ENCODE measurements around the gene C19orf18.

DNA sequence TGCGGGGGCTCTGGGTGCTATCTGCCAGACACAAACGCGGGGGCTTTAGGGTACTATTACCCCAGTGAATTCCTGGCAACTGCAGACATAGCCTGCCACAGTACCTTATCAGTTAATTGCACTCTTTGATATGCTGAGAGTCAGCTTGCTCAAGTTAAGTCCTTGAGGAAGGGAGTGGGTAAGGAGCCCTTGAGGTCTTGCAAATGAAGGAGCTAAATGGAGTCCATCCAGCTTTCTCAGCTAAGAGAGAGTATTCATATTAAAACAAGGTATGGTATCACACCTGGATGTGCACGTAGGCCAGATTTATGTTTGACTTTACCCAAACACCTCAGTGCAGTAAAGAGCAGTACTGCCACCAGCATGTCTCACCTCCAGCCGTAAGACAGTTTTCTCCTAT lies 39.8 kb upstream of the C19orf18 start:
- TF ChIP-seq, protein P1, sequence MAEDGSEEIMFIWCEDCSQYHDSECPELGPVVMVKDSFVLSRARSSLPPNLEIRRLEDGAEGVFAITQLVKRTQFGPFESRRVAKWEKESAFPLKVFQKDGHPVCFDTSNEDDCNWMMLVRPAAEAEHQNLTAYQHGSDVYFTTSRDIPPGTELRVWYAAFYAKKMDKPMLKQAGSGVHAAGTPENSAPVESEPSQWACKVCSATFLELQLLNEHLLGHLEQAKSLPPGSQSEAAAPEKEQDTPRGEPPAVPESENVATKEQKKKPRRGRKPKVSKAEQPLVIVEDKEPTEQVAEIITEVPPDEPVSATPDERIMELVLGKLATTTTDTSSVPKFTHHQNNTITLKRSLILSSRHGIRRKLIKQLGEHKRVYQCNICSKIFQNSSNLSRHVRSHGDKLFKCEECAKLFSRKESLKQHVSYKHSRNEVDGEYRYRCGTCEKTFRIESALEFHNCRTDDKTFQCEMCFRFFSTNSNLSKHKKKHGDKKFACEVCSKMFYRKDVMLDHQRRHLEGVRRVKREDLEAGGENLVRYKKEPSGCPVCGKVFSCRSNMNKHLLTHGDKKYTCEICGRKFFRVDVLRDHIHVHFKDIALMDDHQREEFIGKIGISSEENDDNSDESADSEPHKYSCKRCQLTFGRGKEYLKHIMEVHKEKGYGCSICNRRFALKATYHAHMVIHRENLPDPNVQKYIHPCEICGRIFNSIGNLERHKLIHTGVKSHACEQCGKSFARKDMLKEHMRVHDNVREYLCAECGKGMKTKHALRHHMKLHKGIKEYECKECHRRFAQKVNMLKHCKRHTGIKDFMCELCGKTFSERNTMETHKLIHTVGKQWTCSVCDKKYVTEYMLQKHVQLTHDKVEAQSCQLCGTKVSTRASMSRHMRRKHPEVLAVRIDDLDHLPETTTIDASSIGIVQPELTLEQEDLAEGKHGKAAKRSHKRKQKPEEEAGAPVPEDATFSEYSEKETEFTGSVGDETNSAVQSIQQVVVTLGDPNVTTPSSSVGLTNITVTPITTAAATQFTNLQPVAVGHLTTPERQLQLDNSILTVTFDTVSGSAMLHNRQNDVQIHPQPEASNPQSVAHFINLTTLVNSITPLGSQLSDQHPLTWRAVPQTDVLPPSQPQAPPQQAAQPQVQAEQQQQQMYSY (CRISPR knock-in tag; IDR thresholded peaks at IDR 0.05) = no peak
- TF ChIP-seq TEAD1 (CRISPR knock-in tag; IDR thresholded peaks at IDR 0.05) (no peak), KAT7 (CRISPR knock-in tag; IDR thresholded peaks at IDR 0.05; ENCODE audit: borderline replicate concordance) (no peak), MXD4 (CRISPR knock-in tag; IDR thresholded peaks at IDR 0.05; ENCODE audit: borderline replicate concordance) (no peak), GTF2I (CRISPR knock-in tag; conservative IDR thresholded peaks at IDR 0.05) (no peak), ESRRA (CRISPR knock-in tag; IDR thresholded peaks at IDR 0.05; ENCODE audit: borderline replicate concordance) (no peak), NFE2L1 (CRISPR knock-in tag; IDR thresholded peaks at IDR 0.05) (no peak), JUN (CRISPR knock-in tag; IDR thresholded peaks at IDR 0.05) (no peak)
- TF ChIP-seq, protein P2, sequence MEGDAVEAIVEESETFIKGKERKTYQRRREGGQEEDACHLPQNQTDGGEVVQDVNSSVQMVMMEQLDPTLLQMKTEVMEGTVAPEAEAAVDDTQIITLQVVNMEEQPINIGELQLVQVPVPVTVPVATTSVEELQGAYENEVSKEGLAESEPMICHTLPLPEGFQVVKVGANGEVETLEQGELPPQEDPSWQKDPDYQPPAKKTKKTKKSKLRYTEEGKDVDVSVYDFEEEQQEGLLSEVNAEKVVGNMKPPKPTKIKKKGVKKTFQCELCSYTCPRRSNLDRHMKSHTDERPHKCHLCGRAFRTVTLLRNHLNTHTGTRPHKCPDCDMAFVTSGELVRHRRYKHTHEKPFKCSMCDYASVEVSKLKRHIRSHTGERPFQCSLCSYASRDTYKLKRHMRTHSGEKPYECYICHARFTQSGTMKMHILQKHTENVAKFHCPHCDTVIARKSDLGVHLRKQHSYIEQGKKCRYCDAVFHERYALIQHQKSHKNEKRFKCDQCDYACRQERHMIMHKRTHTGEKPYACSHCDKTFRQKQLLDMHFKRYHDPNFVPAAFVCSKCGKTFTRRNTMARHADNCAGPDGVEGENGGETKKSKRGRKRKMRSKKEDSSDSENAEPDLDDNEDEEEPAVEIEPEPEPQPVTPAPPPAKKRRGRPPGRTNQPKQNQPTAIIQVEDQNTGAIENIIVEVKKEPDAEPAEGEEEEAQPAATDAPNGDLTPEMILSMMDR (IDR thresholded peaks at IDR 0.05) = no peak
- TF ChIP-seq, protein P3, sequence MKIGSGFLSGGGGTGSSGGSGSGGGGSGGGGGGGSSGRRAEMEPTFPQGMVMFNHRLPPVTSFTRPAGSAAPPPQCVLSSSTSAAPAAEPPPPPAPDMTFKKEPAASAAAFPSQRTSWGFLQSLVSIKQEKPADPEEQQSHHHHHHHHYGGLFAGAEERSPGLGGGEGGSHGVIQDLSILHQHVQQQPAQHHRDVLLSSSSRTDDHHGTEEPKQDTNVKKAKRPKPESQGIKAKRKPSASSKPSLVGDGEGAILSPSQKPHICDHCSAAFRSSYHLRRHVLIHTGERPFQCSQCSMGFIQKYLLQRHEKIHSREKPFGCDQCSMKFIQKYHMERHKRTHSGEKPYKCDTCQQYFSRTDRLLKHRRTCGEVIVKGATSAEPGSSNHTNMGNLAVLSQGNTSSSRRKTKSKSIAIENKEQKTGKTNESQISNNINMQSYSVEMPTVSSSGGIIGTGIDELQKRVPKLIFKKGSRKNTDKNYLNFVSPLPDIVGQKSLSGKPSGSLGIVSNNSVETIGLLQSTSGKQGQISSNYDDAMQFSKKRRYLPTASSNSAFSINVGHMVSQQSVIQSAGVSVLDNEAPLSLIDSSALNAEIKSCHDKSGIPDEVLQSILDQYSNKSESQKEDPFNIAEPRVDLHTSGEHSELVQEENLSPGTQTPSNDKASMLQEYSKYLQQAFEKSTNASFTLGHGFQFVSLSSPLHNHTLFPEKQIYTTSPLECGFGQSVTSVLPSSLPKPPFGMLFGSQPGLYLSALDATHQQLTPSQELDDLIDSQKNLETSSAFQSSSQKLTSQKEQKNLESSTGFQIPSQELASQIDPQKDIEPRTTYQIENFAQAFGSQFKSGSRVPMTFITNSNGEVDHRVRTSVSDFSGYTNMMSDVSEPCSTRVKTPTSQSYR (CRISPR knock-in tag; IDR thresholded peaks at IDR 0.05) = no peak
- TF ChIP-seq, protein P4, sequence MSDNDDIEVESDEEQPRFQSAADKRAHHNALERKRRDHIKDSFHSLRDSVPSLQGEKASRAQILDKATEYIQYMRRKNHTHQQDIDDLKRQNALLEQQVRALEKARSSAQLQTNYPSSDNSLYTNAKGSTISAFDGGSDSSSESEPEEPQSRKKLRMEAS (CRISPR knock-in tag; IDR thresholded peaks at IDR 0.05) = no peak
- TF ChIP-seq, protein P5, sequence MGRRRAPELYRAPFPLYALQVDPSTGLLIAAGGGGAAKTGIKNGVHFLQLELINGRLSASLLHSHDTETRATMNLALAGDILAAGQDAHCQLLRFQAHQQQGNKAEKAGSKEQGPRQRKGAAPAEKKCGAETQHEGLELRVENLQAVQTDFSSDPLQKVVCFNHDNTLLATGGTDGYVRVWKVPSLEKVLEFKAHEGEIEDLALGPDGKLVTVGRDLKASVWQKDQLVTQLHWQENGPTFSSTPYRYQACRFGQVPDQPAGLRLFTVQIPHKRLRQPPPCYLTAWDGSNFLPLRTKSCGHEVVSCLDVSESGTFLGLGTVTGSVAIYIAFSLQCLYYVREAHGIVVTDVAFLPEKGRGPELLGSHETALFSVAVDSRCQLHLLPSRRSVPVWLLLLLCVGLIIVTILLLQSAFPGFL (CRISPR knock-in tag; IDR thresholded peaks at IDR 0.05; ENCODE audit: borderline replicate concordance) = no peak
- TF ChIP-seq, protein P6, sequence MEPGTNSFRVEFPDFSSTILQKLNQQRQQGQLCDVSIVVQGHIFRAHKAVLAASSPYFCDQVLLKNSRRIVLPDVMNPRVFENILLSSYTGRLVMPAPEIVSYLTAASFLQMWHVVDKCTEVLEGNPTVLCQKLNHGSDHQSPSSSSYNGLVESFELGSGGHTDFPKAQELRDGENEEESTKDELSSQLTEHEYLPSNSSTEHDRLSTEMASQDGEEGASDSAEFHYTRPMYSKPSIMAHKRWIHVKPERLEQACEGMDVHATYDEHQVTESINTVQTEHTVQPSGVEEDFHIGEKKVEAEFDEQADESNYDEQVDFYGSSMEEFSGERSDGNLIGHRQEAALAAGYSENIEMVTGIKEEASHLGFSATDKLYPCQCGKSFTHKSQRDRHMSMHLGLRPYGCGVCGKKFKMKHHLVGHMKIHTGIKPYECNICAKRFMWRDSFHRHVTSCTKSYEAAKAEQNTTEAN (CRISPR knock-in tag; IDR thresholded peaks at IDR 0.05) = no peak
- TF ChIP-seq, protein P7, sequence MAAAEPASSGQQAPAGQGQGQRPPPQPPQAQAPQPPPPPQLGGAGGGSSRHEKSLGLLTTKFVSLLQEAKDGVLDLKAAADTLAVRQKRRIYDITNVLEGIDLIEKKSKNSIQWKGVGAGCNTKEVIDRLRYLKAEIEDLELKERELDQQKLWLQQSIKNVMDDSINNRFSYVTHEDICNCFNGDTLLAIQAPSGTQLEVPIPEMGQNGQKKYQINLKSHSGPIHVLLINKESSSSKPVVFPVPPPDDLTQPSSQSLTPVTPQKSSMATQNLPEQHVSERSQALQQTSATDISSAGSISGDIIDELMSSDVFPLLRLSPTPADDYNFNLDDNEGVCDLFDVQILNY (CRISPR knock-in tag; IDR thresholded peaks at IDR 0.05) = no peak

All from WTC11 (cell line).